Left cardiac atrium (tissue), 2 donors: ENCODE data around the gene MAS1. TPM values are rescaled to one million over a fixed set of nuclear protein-coding genes. Genes with fewer than 3 reads are reported as not detected.

Experiments
- total RNA-seq, 2 donors: library from RNA; stranded (reverse); fragmentation: NEBNext Ultra II Directional; extraction: Animal tissue kit (Norgen Biotek cat#: 25700); gene quantifications; one replicate each; pipeline ENCODE4 v1.2.1, GENCODE V29; 2021
- donor health status: DM: no; HTN: yes; CAD: no; lungs with severe emphysema.
- donor health status: DM: yes; HTN: yes; CAD: no.

The MAS1 gene
- total RNA-seq, 2 donors from 2014 or later: not detected

Other genes with a start within 250 kb of the MAS1 start
- gene SOD2, start 197.7 kb upstream of the MAS1 start, total RNA-seq: 100 to 1,000 TPM; 527 to 576 TPM
- gene WTAP, start 163.5 kb upstream of the MAS1 start, total RNA-seq: 10 to 100 TPM; 42.1 to 57.4 TPM
- gene ACAT2, start 128.9 kb upstream of the MAS1 start, total RNA-seq: 10 to 100 TPM; 10.3 to 12.2 TPM
- 100 to 1,000 TPM; 145 to 165 TPM for gene TCP1, start 101.4 kb upstream of the MAS1 start, total RNA-seq
- 10 to 100 TPM; 63.4 to 63.9 TPM for gene MRPL18, start 100.5 kb upstream of the MAS1 start, total RNA-seq
- under 1 TPM in 1 of 2 donors, not detected in 1; 0.47 TPM for gene PNLDC1, start 90.7 kb upstream of the MAS1 start, total RNA-seq
- 10 to 100 TPM; 50.1 to 56.2 TPM for gene IGF2R, start 78.1 kb downstream of the MAS1 start, total RNA-seq
- 1 to 10 TPM in 1 of 2 donors, under 1 TPM in 1; 0.38 to 1.1 TPM for gene SLC22A1, start 230.8 kb downstream of the MAS1 start, total RNA-seq